Breast epithelium (tissue), 3 donors: Measurements from ENCODE around the gene PLCB4.

Source experiments
- POLR2A ChIP-seq: fragments of 450-650 bp; IDR thresholded peaks from one replicate; pipeline ENCODE4 v1.6.1; 2016; ENCODE audit warnings: antibody characterized with exemption, mild to moderate bottlenecking, moderate library complexity
- POLR2AphosphoS5 ChIP-seq, 3 donors: sonication (generic); formaldehyde crosslinking; IDR thresholded peaks; one replicate each; pipeline ENCODE4 v1.6.1; 2017; ENCODE audit warnings: antibody characterized with exemption in 3 of 3
- TF ChIP-seq, protein P1 (sequence below), 3 donors: fragments of 450-650 bp; IDR thresholded peaks; one replicate each; pipeline ENCODE4 v1.5.1; 2016 to 2017; ENCODE audit warnings: antibody characterized with exemption in 3 of 3, mild to moderate bottlenecking in 3 of 3, moderate library complexity in 3 of 3

DNA sequence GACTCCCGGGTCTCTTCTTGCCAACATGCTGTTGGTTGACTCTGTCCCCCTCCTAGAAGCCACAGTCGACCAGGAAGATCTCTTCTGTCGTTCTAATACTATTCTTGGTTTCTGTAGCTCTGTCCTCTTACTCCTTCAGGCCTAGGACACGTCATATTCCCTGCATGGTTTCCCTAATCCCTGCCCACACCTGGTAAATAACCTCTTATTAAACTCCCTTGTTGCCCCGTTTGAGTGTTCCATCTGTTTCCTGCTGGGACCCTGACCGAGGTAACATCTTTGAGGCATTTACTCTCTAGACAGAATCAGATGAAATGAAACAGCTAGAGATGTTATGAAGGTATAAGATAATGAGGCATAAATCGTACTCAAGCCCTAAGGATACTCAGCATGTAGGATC is 68.1 kb downstream of the PLCB4 start:
- TF ChIP-seq POLR2A (no peak), POLR2AphosphoS5 (IDR thresholded peaks at IDR 0.05) (no peak)
- TF ChIP-seq, protein P1, sequence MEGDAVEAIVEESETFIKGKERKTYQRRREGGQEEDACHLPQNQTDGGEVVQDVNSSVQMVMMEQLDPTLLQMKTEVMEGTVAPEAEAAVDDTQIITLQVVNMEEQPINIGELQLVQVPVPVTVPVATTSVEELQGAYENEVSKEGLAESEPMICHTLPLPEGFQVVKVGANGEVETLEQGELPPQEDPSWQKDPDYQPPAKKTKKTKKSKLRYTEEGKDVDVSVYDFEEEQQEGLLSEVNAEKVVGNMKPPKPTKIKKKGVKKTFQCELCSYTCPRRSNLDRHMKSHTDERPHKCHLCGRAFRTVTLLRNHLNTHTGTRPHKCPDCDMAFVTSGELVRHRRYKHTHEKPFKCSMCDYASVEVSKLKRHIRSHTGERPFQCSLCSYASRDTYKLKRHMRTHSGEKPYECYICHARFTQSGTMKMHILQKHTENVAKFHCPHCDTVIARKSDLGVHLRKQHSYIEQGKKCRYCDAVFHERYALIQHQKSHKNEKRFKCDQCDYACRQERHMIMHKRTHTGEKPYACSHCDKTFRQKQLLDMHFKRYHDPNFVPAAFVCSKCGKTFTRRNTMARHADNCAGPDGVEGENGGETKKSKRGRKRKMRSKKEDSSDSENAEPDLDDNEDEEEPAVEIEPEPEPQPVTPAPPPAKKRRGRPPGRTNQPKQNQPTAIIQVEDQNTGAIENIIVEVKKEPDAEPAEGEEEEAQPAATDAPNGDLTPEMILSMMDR (IDR thresholded peaks at IDR 0.05), result no peak
